ENCODE measurements around the gene SLC6A6. TPM values are rescaled to one million over a fixed set of nuclear protein-coding genes. Genes with fewer than 3 reads are reported as not detected.
A peak's percentile ranks its signal among the peaks of the same experiment; 100 is the strongest.

Gene SLC6A6
- total and polyA plus RNA-seq, 10 donors, result 3.4 to 150 (median 104) TPM

DNA sequence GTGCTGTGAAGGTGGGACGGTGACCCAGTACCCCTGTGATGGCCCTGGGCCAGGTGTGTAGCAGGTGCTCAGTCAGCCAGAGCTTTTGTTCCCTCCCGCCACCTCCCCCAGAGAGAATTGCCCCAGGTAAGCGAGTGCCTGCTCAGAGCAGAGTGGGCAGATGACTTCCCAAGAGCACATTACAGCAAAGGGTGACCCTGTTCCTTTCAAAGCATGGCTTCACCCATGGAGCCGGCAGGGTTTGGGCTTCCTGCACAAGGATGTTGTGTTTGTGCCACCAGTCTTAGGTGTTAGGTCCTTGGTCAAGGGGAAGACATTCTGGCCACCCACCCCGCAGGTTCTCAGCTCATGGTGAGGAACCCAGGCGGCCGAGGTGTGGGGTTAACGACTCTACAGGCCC is 30.7 kb downstream of the SLC6A6 start:
- peak; percentile 84 for DNase-seq
- intact Hi-C loops (cut with DNase I; ENCODE audit: low total_unique reads), result no loop called here
- TF ChIP-seq POLR2A (IDR thresholded peaks at IDR 0.05) (no peak), POLR2AphosphoS5 (IDR thresholded peaks at IDR 0.05) (no peak)
- TF ChIP-seq, protein P1, sequence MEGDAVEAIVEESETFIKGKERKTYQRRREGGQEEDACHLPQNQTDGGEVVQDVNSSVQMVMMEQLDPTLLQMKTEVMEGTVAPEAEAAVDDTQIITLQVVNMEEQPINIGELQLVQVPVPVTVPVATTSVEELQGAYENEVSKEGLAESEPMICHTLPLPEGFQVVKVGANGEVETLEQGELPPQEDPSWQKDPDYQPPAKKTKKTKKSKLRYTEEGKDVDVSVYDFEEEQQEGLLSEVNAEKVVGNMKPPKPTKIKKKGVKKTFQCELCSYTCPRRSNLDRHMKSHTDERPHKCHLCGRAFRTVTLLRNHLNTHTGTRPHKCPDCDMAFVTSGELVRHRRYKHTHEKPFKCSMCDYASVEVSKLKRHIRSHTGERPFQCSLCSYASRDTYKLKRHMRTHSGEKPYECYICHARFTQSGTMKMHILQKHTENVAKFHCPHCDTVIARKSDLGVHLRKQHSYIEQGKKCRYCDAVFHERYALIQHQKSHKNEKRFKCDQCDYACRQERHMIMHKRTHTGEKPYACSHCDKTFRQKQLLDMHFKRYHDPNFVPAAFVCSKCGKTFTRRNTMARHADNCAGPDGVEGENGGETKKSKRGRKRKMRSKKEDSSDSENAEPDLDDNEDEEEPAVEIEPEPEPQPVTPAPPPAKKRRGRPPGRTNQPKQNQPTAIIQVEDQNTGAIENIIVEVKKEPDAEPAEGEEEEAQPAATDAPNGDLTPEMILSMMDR (IDR thresholded peaks at IDR 0.05 in 8 of 11, conservative IDR thresholded peaks at IDR 0.05 in 3 of 11), result no peak
- Histone ChIP-seq H3K4me3 (peak overlapping the region in 1 of 8 donors; percentile 63), H3K27me3 (replicated peaks in 1 of 7) (no peaks in the 10 kb centered on the region), H3K27ac (peak overlapping the region; percentile 89 to 99 (median 92)), H3K4me1 (peaks cover 72 to 100% (median 98%) of the 10 kb centered on the region in 6 donors), H3K36me3 (peaks cover 0 to 11% (median 0%) of the 10 kb centered on the region in 6 donors), H3K9me3 (no peaks in the 10 kb centered on the region)
- WGBS, 5 donors, result 72 to 75% (median 74%) methylated on average over 7 to 8 of the region's 8 CpGs

DNA sequence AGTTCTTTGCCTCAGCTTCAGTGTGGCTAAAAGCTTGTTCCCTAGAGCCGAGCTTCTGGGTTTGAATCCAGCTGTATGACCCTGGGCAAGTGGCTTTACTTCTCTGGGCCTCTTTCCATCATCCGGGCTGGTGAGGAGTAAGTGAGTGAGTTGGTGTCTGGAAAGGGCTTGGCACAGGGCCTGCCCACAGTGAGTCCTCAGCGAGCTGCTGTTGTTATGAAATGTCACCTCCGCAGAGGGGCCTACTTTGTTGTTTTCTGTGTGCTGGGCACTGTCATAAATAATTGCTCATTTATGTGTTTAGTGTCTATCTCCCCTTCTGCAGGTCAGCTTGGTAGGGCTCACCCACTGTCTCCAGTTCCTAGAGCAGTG is 31.7 kb downstream of the SLC6A6 start:
- peak overlapping the region; percentile 89 to 99 (median 92) for H3K27ac ChIP-seq

DNA sequence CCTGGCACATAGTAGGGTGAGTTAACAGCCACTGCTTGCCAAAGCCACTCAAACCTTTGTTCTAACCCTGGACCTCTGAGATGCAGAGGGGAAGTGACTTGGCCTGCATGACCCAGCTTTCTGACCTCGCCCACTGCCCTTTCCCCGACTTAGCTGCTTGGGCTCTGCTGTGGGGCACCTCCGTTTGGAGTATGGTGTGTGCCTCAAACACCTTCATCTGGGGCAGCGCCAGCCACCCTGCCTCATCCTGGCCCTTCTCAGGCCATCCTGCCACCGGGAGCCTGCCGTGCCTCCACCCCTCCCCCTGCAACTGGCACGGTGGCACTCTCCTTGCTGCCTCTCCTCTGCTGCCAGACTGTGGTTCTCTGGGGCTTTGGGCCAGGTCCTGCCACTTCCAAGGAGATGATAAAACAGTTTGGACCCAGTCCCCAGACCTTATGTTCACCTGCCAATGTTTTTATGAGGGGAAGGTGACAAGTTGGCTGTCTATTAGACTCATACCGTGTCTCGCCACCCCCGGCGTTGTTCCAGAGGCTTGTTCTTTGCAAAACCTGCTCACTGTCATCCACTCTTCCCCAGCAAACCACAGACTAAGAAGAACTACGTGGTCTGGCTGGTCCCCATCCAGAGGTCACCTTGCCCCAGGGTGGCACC is 32.2 kb downstream of the SLC6A6 start:
- H3K27ac ChIP-seq, result peak overlapping the region; percentile 89 to 99 (median 92)
- H3K27me3 ChIP-seq (replicated peaks in 1 of 7), result no peaks in the 10 kb centered on the region
- intact Hi-C loops (cut with DNase I; ENCODE audit: low total_unique reads), result no loop called here
- peaks cover 80 to 100% (median 98%) of the 10 kb centered on the region in 6 donors for H3K4me1 ChIP-seq
- H3K9me3 ChIP-seq, result no peaks in the 10 kb centered on the region
- peaks cover 0 to 4% (median 0%) of the 10 kb centered on the region in 6 donors for H3K36me3 ChIP-seq
- peak; percentile 88 for DNase-seq
- TF ChIP-seq, protein P1 (IDR thresholded peaks at IDR 0.05 in 8 of 11, conservative IDR thresholded peaks at IDR 0.05 in 3 of 11), result no peak
- TF ChIP-seq POLR2AphosphoS5 (IDR thresholded peaks at IDR 0.05) (peak; percentile 46 to 71 (median 48)), POLR2A (IDR thresholded peaks at IDR 0.05) (no peak)
- 28 to 66% (median 45%) methylated on average over 12 of the region's 12 CpGs for WGBS, 5 donors
- peak overlapping the region in 1 of 8 donors; percentile 63 for H3K4me3 ChIP-seq

More for the DNA sequence above, 31.7 kb downstream of the SLC6A6 start:
- Histone ChIP-seq H3K9me3 (no peaks in the 10 kb centered on the region), H3K4me3 (peak overlapping the region in 1 of 8 donors; percentile 63), H3K4me1 (peaks cover 80 to 100% (median 98%) of the 10 kb centered on the region in 6 donors), H3K36me3 (peaks cover 0 to 4% (median 0%) of the 10 kb centered on the region in 6 donors), H3K27me3 (replicated peaks in 1 of 7) (no peaks in the 10 kb centered on the region)
- WGBS, 5 donors, result 24 to 42% (median 32%) methylated on average over 4 of the region's 4 CpGs
- no peak for DNase-seq
- intact Hi-C loops (cut with DNase I; ENCODE audit: low total_unique reads), result no loop called here
- TF ChIP-seq POLR2A (IDR thresholded peaks at IDR 0.05), result no peak

DNA sequence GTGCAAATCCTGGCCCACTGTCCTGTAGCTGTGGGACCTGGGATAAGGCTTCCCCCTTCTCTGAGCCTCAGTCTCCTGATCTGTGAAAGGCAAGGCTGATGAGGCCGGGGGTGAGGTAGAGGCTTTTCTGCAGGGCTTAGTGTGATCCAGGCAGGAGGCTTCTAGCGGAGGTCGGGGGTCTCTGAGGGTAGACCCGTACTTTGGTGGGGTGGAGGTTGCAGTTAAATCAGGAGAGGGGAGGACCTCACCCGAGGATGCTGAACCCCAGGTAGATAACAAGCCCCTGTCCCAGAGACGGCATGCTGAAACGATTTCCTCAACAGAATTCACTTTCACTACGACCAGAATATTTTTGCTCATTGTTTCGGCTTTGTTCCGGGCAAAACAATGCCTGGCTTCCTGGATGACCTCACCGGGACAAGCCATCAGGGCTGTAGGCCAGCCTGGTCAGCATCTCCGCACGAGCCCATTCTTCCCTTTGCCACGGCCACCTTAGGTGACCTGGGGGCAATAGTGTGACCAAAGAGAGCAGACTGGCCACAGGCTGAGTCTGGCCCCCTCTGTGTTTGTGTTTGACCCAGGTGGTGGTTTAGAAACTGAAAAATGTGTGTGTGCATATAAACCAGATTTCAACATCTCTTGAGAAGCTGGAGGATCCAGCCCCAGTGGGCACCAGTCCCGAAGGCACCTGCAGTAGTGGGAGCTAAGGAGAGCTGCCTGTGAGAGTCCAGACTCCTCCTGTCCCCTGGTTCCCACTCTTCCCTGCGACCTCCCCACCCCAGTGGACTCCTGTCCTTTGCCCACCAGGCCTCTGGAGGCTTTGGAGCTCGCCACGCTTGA is 33.0 kb downstream of the SLC6A6 start:
- WGBS, 5 donors, result 70 to 83% (median 77%) methylated on average over 18 of the region's 18 CpGs
- TF ChIP-seq, protein P1 (IDR thresholded peaks at IDR 0.05 in 8 of 11, conservative IDR thresholded peaks at IDR 0.05 in 3 of 11), result no peak
- peak; percentile 35 to 70 (median 62) for TF ChIP-seq POLR2AphosphoS5 (IDR thresholded peaks at IDR 0.05)
- Histone ChIP-seq H3K4me3 (peak overlapping the region in 1 of 8 donors; percentile 63), H3K27me3 (replicated peaks in 1 of 7) (no peaks in the 10 kb centered on the region), H3K9me3 (no peaks in the 10 kb centered on the region), H3K4me1 (peaks cover 82 to 100% (median 99%) of the 10 kb centered on the region in 6 donors), H3K36me3 (peaks cover 0 to 2% (median 0%) of the 10 kb centered on the region in 6 donors), H3K27ac (peak overlapping the region; percentile 89 to 99 (median 92))
- no peak for DNase-seq
- intact Hi-C loops (cut with DNase I; ENCODE audit: low total_unique reads), result no loop called here

Measured in spleen (tissue), 11 donors.